GM18861 (cell line): ENCODE results near the gene COL1A1.

Source experiments
- ATAC-seq: cut with Tn5 transposase; IDR thresholded peaks from one replicate; pipeline ENCODE4 v1.9.1; 2021; ENCODE audit not compliant: unreplicated experiment

Gene COL1A1

GRCh38 chr17:50161023-50161910, 40.2 kb downstream of the COL1A1 start:
- ATAC-seq = peak; percentile 70

- ATAC-seq = no peak
Measured at GRCh38 chr17:50157891-50158290, 43.5 kb downstream of the COL1A1 start.

GRCh38 chr17:50155115-50155819, 46.2 kb downstream of the COL1A1 start:
- no peak for ATAC-seq

- ATAC-seq = no peak
Measured at GRCh38 chr17:50154604-50155003, 46.8 kb downstream of the COL1A1 start.

- ATAC-seq = no peak
Measured at GRCh38 chr17:50153650-50154575, 47.5 kb downstream of the COL1A1 start.

- no peak for ATAC-seq
Measured at GRCh38 chr17:50152736-50153135, 48.7 kb downstream of the COL1A1 start.

GRCh38 chr17:50151937-50152547, 49.4 kb downstream of the COL1A1 start:
- ATAC-seq = no peak

GRCh38 chr17:50151041-50151936, 50.1 kb downstream of the COL1A1 start:
- peak; percentile 35 for ATAC-seq

- ATAC-seq = no peak
Measured at GRCh38 chr17:50150354-50151040, 50.9 kb downstream of the COL1A1 start, which contains the start of gene PPP1R9B. TSS of gene PPP1R9B (minus strand) at chr17:50150677. CDS start at chr17:50150513, 164 bp downstream.

GRCh38 chr17:50149417-50150353, 51.7 kb downstream of the COL1A1 start:
- ATAC-seq = no peak

- ATAC-seq = no peak
Measured at GRCh38 chr17:50149091-50149416, 52.4 kb downstream of the COL1A1 start.

- ATAC-seq = peak; percentile 23
Measured at GRCh38 chr17:50148226-50149090, 53.0 kb downstream of the COL1A1 start.

GRCh38 chr17:50147841-50148225, 53.6 kb downstream of the COL1A1 start:
- ATAC-seq = no peak

- no peak for ATAC-seq
Measured at GRCh38 chr17:50146927-50147665, 54.3 kb downstream of the COL1A1 start.

GRCh38 chr17:50146230-50146926, 55.1 kb downstream of the COL1A1 start:
- no peak for ATAC-seq
